K562 treated with DMSO at 1 percent for 48 hours (cell line): Measurements from ENCODE around the gene VAMP2. TPM values are rescaled to one million over a fixed set of nuclear protein-coding genes. Genes with fewer than 3 reads are reported as not detected.

ENCODE experiments used
- total RNA-seq: library from RNA; unstranded; fragments of 300-600 nt; gene quantifications from 2 replicates; pipeline ENCODE4 v1.2.3, GENCODE V29; 2022; ENCODE audit warnings: low replicate concordance; ENCODE audit errors: extremely low read depth

VAMP2 gene
- total RNA-seq = not detected in 2 replicates

GRCh38 chr17:8162233-8162996 lies at the start of gene VAMP2:
Gene VAMP2 (minus strand): TSS chr17:8162948. CDS start chr17:8162879, 69 bp downstream.

GRCh38 chr17:8209907-8210760 lies 47.4 kb upstream of the VAMP2 start, which contains the start of gene AURKB:
Gene AURKB (minus strand): TSS chr17:8210575. CDS start chr17:8210224, 351 bp downstream.

GRCh38 chr17:8189711-8190477 lies 27.1 kb upstream of the VAMP2 start, which contains the start of gene BORCS6:
Gene BORCS6 (minus strand): TSS chr17:8190180. CDS start chr17:8190140, 40 bp downstream.

GRCh38 chr17:8176197-8176940 lies 13.6 kb upstream of the VAMP2 start, which contains the start of gene TMEM107:
Gene TMEM107 (minus strand): TSS chr17:8176380. CDS start chr17:8176286, 94 bp downstream.

GRCh38 chr17:8152112-8152775 lies 10.5 kb downstream of the VAMP2 start, which contains the start of gene PER1:
Gene PER1 (minus strand): TSS chr17:8152404. CDS start chr17:8150706, 1,698 bp downstream.

GRCh38 chr17:8123695-8124349 lies 38.9 kb downstream of the VAMP2 start, which contains the start of gene HES7:
Gene HES7 (minus strand): TSS chr17:8124106. CDS start chr17:8124084, 22 bp downstream.

GRCh38 chr17:8117980-8118768 lies 44.6 kb downstream of the VAMP2 start, which contains the start of gene ALOXE3:
Gene ALOXE3 (minus strand): TSS chr17:8118514. CDS start chr17:8117990, 524 bp downstream.

Other genes with a start within 250 kb of the VAMP2 start
- not detected in 2 replicates for gene RNF227, start 246.7 kb downstream of the VAMP2 start, total RNA-seq
- not detected in 2 replicates for gene KCNAB3, start 233.1 kb downstream of the VAMP2 start, total RNA-seq
- gene TRAPPC1, start 231.0 kb downstream of the VAMP2 start, total RNA-seq = not detected in 2 replicates
- not detected in 2 replicates for gene CNTROB, start 230.7 kb downstream of the VAMP2 start, total RNA-seq
- gene GUCY2D, start 160.3 kb downstream of the VAMP2 start, total RNA-seq = not detected in 2 replicates
- gene ALOX15B, start 123.9 kb downstream of the VAMP2 start, total RNA-seq = not detected in 2 replicates
- not detected in 2 replicates for gene ALOX12B, start 75.2 kb downstream of the VAMP2 start, total RNA-seq
- not detected in 2 replicates for gene ALOXE3, start 44.4 kb downstream of the VAMP2 start, total RNA-seq
- not detected in 2 replicates for gene HES7, start 38.8 kb downstream of the VAMP2 start, total RNA-seq
- not detected in 2 replicates for gene PER1, start 10.5 kb downstream of the VAMP2 start, total RNA-seq
- gene TMEM107, start 13.4 kb upstream of the VAMP2 start, total RNA-seq = not detected in 2 replicates
- not detected in 2 replicates for gene BORCS6, start 27.2 kb upstream of the VAMP2 start, total RNA-seq
- gene AURKB, start 47.6 kb upstream of the VAMP2 start, total RNA-seq = not detected in 2 replicates
- not detected in 2 replicates for gene CTC1, start 85.1 kb upstream of the VAMP2 start, total RNA-seq
- gene PFAS, start 86.3 kb upstream of the VAMP2 start, total RNA-seq = not detected in 2 replicates
- gene RANGRF, start 125.7 kb upstream of the VAMP2 start, total RNA-seq = not detected in 2 replicates
- not detected in 2 replicates for gene SLC25A35, start 132.5 kb upstream of the VAMP2 start, total RNA-seq
- gene ARHGEF15, start 147.3 kb upstream of the VAMP2 start, total RNA-seq = not detected in 2 replicates
- gene ODF4, start 176.9 kb upstream of the VAMP2 start, total RNA-seq = not detected in 2 replicates
- 1,797 TPM in 1 of 2 replicates, not detected in the other for gene RPL26, start 220.2 kb upstream of the VAMP2 start, total RNA-seq
- gene RNF222, start 234.9 kb upstream of the VAMP2 start, total RNA-seq = not detected in 2 replicates